Stimulated activated CD4-positive, alpha-beta T cell treated with anti-CD3 and anti-CD28 coated beads, Interleukin-12 subunit alpha, Interleukin-12 subunit beta, amount 100 ng/mL, for 24 hours (primary cell): ENCODE data around the gene TEX12.
"Not testable (repeated sequence)": the region's sequence is repeated elsewhere in the genome, so short reads cannot be mapped to it uniquely, and the experiment has no call there.

Source experiments
- DNase-seq, 2 experiments: peaks; one replicate each; pipeline ENCODE4 v3.0.0-alpha.2; 2020; ENCODE audit warnings: low read depth in 2 of 2

The TEX12 gene

DNA sequence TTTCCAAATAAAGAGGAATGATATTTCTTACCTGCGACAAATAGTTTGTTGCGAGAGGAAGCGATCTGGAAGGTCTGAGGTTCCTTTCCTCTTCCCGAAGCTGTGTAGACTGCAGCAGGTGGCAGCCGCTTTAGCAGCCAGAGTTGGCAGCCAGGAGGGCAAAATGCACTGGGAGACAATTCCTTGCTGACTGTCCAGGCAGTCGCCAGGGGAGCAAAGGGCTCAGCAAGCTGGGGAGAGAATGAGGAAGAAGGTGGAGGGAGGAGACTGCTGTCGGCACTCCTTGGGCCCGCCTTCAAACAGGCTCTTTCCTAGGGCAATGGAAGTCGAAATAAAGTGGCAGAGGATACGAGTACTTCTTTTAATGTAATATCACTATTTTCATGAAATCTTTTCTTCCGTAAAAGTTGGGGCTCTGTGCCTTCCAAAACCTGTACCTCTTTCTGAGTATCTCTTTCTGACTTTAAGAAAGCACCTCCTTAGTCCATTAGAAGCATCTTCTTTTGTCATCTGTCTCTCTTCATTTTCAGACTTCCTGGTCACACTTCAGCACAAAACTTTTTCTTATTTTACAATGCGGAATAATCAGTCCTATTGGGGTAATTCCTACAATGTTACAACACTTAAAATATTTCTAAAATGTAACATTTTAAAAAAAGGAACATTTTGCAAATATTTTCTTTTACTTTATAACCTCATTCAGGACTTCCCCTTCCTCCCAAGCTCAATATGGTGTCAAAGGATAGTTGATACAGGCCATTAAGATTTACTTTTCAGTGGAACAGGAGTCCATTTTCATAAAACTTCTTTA is 3.1 kb upstream of the TEX12 start, which contains the start of gene IL18:
Gene IL18, minus strand, starts transcription at position 220 of the 811 bp plus-strand sequence. CDS start 9,041 bp downstream, outside the sequence.
- no peak for DNase-seq

DNA sequence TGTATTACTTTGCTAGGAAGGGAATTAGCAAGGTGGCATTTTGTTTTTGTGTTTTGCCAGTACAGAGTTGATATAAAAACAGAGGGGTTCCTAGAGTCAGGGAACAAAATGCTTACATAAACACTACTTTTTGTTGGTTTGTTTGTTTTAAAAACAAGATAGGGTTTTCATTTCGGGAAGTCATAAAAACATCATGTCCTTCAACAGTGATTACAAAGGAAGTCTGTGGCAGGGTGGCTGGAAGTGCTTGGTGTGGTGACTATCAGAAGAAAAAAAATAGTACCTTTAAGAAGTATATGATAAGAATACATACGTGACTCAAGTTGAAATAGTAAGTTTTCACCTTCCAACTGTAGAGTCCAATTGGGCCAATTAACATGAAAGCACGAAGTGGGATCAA is 2.1 kb upstream of the TEX12 start:
- no peak for DNase-seq

GRCh38 chr11:112166562-112166961 is 610 bp upstream of the TEX12 start:
- no peak for DNase-seq

GRCh38 chr11:112172362-112172994 is 5.3 kb downstream of the TEX12 start:
- no peak for DNase-seq

- DNase-seq = no peak
Measured at GRCh38 chr11:112173152-112173551, 6.0 kb downstream of the TEX12 start.

DNA sequence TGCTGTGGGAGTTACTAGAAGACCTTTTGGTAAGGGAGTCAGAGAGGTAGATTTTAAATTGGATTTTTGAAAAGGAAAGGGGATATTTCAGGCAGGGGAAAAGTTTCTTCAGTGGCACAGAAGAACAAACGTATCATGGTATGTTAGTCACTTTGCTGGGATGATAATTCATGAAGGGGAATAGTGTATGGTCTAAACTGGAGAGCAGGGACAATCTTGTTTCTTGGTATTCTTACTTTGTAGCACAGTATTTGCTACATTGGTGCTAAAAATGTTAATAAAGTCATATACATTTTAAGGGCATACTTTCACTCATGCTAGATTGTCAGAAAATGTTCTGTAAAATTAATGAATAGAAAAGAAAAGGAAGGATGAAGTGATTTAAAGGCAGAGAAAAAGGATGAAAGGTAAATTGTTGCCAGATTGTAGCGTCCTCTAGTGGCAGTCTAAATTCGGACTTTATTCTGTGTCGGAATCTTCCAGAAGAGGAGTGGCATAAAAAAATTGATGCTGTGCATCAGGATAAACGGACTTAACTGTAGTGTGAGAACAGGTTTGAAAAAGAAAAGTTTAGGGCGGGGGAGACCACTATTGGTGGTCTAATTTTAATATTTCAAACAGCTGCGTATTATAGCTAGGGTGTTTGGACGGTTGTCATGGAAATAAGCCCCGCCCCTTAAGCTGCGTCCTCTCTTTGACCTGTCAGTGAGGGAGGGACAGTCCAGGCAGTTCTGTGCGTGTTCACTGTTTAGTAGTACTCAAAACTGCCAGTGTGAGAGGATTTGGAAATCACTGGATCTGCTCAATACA is 7.8 kb downstream of the TEX12 start, which contains the start of gene BCO2:
Gene BCO2, plus strand, starts transcription at position 724 of the 810 bp plus-strand sequence. CDS start 90 bp downstream, outside the sequence.
- peak in 1 of 2 experiments; percentile 30 for DNase-seq

GRCh38 chr11:112175599-112175952 is 8.4 kb downstream of the TEX12 start:
- no peak for DNase-seq

- DNase-seq = no peak
Measured at GRCh38 chr11:112176077-112176476, 8.9 kb downstream of the TEX12 start.

- no peak for DNase-seq
Measured at GRCh38 chr11:112177589-112177988, 10.4 kb downstream of the TEX12 start.

DNA sequence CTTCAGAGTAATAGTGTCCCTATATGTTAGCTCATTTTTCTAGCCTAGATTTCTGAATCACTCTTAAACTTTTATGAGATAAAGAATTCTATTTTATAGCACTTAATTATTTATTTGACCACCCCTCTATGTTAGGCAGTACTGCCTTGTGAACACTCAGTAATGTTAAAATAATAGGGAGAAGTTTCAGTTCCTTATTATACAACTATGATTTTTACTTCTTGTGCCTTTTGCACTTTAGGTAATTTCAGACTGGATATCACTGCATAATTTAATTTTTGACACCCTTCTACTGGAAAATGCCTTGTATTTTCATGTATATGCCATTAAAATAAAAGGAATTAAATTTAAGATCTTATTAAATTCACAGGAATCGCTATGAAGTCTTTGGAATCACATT is 11.3 kb downstream of the TEX12 start:
- no peak for DNase-seq

DNA sequence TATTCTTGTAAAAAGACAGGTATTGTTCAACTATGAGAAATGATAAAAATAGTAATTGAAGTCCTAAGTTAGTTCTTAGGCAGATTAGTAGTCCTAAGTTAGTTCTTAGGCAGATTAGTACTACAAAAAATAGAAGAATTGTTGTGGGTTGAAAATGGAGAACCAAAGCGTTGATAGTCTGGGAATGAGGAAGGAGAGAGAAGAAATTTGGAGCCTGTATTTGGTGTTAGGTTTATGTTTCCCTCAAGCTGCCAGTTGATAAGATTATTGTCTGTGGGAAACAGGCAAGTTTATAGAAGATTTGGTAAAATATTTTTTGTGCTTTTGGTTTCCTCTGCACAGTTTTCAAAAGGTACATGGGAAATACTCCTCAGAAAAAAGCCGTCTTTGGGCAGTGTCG is 11.8 kb downstream of the TEX12 start:
- no peak for DNase-seq

DNA sequence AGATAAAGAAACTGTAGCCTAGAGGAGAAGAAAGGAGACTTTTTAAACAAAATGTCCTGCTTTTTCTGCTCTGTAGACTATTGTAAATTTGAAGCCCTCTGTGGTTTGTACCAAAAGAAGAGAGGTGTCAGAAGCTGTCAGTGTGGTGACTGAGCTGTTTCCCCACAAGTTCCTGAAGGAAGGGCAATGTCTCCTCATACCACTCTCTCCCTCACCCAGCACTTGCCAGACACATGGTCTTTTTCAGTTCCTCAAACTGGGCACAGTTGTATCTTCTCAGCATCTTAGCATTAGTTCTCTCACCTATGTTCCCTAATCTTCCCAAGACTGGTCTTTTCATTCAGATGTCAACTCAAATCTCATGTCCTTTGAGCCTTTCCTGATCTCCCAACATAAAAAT is 12.4 kb downstream of the TEX12 start:
- DNase-seq = no peak

DNA sequence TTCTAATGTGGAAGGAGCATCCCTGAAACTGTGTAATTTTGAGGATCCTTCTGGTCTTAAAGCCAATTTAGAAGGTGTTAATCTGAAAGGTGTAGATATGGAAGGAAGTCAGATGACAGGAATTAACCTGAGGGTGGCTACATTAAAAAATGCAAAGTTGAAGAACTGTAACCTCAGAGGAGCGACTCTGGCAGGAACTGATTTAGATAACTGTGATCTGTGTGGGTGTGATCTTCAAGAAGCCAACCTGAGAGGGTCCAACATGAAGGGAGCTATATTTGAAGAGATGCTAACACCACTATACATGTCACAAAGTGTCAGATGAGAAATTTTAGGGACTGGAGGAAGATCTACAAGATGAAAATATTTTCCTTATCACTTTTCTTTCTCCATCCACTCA is 15.7 kb downstream of the TEX12 start:
- DNase-seq = no peak

- no peak for DNase-seq
Measured at GRCh38 chr11:112185883-112186282, 18.7 kb downstream of the TEX12 start.

DNA sequence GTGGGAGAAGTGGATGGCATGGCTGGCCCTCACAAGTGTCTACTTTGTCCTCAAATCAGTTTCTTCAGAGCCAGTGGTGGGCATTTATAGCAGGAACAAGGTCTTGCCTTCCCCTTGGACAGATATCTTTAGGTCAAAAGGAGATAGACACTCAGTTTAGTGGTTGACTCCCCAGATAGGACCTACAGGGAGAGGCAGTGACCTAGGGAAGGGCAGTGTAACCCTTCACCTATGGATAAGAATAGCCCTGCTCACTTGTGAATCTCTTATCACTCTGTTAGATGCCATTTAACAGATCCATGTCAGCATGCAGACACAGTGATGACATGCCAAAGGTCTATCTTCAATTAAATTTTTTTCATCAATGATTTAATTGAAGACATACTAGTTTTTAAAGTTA is 19.1 kb downstream of the TEX12 start:
- no peak for DNase-seq

- DNase-seq = not testable (repeated sequence)
Measured at GRCh38 chr11:112195113-112195512, 27.9 kb downstream of the TEX12 start.

GRCh38 chr11:112195951-112196351 is 28.8 kb downstream of the TEX12 start:
- DNase-seq = no peak

DNA sequence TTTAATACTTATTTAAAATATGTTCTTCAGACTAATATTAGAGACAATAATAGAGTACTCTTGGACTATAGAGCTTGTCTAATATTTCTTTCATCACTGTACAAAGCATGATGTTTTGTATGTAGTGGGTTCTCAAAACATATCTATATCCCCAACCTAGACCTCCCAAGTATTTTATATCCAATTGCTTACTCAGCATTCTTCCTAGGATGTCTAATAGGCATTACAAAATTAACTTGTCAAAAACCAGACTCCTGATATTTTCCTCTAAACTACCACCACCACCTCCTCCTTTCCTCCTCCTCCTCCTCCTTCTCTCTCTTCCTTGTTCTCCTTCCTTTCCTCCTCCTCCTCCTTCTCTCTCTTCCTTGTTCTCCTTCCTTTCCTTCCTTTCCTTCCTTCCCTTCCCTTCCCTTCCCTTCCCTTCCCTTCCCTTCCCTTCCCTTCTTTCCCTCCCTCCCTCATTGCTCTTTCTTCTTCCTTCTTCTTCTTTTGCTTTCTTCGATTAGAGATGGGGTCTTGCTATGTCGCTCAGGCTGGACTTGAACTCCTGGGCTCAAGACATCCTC is 29.4 kb downstream of the TEX12 start:
- DNase-seq = no peak

DNA sequence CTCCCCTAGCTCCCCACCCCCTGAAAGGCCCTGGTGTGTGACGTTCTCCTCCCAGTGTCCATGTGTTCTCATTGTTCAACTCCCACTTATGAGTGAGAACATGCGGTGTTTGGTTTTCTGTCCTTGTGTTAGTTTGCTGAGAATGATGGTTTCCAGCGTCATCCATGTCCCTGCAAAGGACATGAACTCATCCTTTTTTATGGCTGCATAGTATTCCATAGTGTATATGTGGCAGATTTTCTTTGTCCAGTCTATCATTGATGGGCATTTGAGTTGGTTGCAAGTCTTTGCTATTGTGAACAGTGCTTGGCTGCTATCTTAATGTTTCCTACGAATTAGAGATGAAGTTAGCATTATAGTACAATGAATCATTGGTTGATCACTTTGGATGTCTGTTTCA is 31.9 kb downstream of the TEX12 start:
- not testable (repeated sequence) for DNase-seq

DNA sequence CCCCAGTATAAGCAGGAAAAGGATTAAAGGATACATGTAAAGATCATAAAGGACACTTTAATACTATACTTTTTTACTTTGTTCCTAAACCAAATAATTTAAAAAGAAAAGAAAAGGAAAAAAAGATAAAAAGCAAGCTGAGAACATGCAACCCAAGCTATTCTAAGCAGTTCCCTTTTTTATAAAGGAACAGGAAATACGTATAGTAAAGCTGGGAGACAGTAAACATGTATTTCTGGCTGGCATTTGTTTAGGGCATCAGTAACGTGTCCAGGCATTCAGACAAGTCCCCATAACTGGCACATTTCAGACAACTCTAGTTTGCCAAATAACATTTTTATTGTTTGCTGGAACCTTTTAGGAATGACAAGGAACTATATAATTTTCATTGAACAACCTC is 33.1 kb downstream of the TEX12 start:
- no peak for DNase-seq

DNA sequence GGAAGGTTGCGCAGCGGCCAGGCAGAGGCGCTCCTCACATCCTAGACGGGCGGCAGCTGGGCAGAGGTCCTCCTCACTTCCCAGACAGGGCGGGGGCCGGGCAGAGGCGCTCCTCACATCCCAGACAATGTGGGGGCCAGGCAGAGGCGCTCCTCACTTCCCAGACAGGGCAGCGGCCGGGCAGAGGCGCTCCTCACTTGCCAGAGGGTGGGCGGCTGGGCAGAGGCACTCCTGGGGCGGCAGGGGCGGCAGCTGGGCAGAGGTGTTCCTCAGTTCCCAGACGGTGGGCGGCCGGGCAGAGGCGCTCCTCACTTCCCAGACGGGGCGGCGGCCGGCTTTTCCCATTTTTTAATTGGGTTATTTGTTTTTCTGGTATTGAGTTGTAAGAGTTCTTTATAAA is 38.9 kb downstream of the TEX12 start:
- DNase-seq = no peak

GRCh38 chr11:112210890-112211289 is 43.7 kb downstream of the TEX12 start:
- no peak for DNase-seq
